DOHH2 (cell line): ENCODE results near the gene UBASH3A.

Source experiments
- EZH2phosphoT487 ChIP-seq: fragments of 200-600 bp; sonication (generic); IDR thresholded peaks from 2 replicates; pipeline ENCODE4 v1.6.1; 2017; ENCODE audit warnings: borderline replicate concordance, mild to moderate bottlenecking, antibody characterized with exemption, low read length, moderate library complexity, mixed read lengths
- TF ChIP-seq, protein P1 (sequence below): fragments of 200-600 bp; sonication (generic); IDR thresholded peaks from one replicate; pipeline ENCODE4 v1.5.1; 2014; ENCODE audit warnings: antibody characterized with exemption, mild to moderate bottlenecking, low read depth, low read length; ENCODE audit not compliant: poor library complexity, severe bottlenecking

- TF ChIP-seq, protein P1, sequence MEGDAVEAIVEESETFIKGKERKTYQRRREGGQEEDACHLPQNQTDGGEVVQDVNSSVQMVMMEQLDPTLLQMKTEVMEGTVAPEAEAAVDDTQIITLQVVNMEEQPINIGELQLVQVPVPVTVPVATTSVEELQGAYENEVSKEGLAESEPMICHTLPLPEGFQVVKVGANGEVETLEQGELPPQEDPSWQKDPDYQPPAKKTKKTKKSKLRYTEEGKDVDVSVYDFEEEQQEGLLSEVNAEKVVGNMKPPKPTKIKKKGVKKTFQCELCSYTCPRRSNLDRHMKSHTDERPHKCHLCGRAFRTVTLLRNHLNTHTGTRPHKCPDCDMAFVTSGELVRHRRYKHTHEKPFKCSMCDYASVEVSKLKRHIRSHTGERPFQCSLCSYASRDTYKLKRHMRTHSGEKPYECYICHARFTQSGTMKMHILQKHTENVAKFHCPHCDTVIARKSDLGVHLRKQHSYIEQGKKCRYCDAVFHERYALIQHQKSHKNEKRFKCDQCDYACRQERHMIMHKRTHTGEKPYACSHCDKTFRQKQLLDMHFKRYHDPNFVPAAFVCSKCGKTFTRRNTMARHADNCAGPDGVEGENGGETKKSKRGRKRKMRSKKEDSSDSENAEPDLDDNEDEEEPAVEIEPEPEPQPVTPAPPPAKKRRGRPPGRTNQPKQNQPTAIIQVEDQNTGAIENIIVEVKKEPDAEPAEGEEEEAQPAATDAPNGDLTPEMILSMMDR: no peak
- no peak for TF ChIP-seq EZH2phosphoT487
Observed at GRCh38 chr21:42379426-42380215, 24.1 kb upstream of the UBASH3A start.
